Kidney tubule cell (primary cell): ENCODE data around the gene CXCR2.
A peak's percentile ranks its signal among the peaks of the same experiment; 100 is the strongest.
"Not testable (repeated sequence)": the region's sequence is repeated elsewhere in the genome, so short reads cannot be mapped to it uniquely, and the experiment has no call there.

Experiments
- DNase-seq: peaks from one replicate; pipeline ENCODE4 v3.0.0-alpha.2; 2018; ENCODE audit warnings: low spot score

Gene CXCR2

DNA sequence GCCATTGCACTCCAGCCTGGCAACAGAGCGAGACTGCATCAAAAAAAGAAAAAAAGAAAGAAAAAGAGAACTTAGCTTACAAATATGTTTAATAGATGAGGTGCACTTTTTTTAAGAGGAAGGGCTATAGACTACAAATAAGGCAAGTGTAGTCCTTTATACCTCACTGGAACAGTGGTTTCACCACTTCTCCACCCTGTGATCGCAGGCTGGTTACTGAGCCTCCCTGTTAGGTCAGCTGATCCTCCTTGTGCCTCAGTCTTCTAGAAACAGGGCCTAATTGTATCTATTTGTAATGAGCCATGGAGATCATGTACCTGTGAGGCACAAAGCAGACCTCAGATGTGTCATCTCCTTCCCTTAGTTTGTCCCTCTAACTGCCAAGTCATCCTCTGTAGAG, 4.5 kb downstream of the CXCR2 start:
- DNase-seq = no peak

DNA sequence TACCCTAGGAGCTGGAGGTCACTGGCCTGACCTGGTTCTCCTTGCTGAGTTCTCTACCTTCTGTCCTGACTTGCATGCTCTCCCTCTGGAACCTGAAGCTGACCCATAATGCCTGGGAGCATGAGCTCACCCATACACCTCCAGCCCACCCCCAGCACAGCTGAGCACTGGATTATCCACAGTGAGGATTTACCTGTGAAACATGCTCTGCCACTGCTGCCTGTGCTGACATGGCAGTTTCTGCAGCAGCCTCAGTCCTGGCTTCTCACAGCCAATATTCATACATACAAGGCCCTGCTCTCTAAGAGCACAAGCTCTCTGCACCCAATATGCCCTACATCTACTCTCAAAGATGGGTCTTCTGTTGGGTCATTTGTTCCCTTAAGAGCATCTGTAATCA, 5.0 kb downstream of the CXCR2 start:
- no peak for DNase-seq

DNA sequence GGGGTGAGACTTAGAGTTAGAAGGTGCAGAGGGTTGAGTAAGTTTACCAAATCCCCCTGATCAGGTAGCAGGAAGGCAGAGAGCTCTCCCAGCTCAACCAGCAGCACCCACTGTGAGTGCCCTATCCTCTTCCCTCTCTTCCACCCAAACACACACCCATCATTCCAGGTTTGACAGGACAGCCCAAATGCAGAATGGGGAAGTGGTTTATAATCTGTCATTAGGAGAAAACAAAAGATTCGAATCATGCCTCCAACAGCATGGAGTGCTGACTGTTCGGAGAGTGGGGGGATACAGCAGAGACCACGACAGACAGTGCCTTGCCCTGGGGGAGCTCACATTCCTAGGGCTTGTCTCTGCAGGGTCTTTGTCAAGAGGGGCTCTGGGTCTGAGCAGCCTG, 11.7 kb downstream of the CXCR2 start:
- no peak for DNase-seq

DNA sequence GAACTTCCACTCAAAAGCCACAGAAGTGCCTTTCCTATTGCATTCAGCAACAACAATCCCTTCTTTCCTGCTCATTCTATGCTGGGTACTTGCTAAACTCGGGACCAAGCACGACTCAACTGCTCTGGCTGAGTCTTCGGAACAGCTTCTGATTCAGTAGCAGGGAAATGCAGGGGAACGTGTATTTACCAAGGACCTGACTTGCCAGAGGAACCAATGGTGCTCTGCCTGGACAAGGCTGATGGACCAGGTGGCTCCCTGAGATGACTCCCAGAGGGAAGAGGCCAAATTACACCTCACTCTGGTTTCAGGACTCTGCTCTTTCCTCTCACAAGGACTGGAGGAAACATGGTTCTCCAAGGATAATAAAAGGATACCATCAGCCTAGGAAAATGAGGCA, 12.2 kb downstream of the CXCR2 start:
- DNase-seq = no peak

DNA sequence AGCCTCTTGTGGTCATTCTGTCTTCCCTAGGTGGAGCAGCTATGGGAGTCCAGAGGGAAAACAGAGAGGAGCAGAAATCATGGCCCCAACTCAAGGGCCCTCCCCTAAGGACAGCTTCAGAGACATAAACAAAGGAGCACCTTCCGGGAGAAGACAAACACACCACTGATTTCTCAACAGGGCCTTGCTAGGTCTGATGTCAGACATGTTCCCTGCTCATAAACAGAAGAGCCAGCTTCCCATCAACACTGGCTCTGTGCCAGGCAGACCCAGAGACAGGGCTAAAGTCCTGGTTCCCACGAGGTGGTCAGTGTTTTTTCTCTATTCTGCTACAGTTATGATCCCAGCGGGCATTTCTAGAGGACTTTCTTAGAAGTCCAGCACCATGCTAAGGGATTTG, 19.3 kb downstream of the CXCR2 start:
- no peak for DNase-seq

DNA sequence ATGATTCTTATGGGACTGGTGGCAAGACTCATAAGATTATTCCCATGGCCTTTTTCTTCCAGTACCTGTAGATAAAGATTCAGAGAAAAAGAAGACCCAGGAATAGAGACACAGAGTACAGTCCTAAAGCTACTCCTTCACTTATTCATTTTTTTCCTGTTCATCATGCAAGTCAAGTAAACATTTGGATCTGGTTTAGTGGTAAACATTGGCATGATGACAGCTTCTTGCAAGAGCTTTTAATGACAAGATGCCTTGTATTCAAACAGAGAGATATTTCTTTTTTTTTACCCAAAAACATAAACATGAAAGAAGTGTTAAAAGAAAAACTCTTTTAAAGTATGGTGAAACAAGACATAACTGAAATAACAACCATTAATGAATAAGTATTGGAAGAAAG, 20.2 kb downstream of the CXCR2 start:
- no peak for DNase-seq

DNA sequence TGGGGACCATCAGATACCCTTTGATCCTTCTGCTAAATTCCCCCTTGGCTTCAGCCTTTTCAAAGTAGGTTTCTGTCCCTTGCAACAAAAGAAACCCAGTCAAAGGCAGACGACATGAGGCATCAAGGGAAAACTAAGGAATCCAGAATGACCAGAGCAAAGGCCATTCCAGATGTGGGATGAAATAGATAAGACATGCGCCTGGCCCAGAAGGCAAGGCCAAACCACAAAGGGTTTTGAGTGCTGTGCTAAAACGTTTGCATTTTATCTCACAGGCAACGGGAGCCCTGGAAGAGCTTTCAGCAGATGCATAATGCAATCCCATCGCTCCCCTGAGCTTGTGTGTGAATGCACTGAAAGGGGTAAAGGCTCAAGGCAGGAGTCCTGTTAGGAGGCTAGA, 23.3 kb downstream of the CXCR2 start:
- no peak for DNase-seq

DNA sequence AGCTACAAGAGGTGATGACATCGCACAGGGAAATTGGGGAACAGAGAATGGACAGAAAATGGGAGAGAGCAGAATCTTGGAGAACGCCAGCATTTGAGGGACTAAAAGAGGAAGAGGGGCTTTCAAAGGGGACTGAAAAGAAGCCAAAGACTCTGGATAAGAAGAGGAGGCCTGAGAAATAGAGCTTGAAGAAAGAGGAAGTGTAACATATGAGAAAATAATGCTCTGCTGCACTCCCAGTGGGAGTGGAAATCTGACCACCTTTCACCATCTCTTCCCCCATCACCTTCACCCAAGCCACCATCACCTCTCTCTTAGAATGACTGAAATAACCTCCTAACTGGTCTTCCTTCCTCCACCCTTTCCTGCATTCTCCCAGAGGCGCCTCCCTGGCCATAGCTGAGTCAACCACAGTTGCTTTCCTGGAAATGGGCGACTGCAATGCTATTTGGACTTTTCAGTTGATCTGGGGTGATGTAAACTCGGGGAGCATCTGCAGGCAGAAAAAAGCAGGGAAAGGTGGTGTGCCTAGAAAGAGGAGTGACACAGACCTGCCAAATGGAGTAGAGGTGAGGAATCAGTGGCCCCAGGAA, 24.1 kb downstream of the CXCR2 start:
- no peak for DNase-seq

DNA sequence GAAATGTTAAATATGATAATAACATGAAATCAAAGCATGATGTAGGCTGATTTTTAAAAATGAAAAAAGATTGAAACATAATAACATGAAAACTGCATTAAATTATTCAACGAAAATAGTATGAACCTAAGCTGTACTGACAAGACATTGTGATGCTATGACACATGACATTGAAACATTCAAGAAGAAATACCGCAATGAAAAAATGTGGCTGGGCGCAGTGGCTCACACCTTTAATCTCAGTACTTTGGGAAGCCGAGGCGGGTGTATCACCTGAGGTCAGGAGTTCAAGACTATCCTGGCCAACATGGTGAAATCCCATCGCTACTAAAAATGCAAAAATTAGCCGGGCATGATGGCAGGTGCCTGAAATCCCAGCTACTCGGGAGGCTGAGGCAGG, 26.3 kb downstream of the CXCR2 start:
- DNase-seq = no peak

DNA sequence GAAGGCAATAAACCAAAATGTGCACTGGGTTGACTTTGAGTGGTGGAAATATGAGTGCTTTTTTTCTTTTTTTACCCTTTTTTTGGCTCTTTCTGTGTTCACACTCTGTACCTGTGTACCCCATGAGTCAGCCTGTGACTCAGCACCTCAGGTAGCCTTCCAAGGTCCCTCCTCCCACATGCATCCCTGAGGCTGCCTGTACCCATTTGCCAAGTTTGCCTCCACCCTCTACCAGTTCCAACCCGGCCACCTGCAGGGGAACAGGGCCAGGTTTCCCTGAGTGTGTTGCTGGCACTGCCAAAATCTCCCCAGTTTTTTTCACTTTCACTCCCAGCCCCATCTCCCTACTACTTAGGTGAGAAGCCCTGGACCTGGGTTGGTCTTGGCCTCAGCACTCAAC, 26.9 kb downstream of the CXCR2 start:
- peak; percentile 49 for DNase-seq

DNA sequence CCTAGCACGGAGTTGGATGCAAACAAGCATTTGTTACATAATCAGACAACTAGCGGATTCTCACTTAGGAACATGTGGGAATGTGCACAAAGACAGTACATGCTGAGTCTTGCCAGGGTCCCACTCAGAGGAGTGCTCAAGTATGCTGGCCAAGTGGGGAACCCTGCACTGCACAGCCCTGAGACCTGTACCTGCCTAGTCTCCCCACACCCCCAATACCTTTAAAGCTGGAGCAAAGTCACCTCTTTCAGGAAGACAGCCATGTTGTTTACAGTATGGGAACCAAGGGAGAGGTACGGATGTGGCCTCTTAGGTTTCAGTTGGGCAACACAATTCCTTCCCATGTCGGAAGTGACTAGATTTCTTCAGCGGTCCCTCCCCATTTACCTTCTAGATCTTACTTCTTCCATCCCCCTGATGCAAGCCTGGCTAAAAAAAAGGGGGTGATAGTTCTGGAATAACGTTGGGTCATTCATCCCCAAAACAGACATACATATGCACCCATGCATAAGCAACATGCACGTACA, 30.2 kb downstream of the CXCR2 start:
- no peak for DNase-seq

DNA sequence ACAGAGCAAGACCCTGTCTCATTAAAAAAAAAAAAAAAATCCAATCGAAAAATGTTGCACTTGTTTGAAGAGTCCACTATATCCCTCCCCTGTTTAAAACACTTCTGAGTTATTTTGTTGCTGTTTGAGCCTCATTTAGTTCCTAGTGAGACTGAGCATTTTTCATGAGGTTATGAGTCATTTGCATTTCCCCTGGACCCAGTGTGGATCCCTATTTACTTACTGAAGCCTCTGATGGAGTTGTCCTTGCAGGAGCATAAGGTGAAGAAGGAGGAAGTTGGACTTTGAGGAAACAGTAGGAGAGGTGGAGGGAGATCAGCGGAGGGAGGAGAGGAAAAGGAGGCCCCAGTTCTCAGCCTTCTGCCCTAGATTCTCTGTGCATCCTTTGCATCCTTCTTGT, 35.8 kb downstream of the CXCR2 start:
- peak; percentile 12 for DNase-seq

DNA sequence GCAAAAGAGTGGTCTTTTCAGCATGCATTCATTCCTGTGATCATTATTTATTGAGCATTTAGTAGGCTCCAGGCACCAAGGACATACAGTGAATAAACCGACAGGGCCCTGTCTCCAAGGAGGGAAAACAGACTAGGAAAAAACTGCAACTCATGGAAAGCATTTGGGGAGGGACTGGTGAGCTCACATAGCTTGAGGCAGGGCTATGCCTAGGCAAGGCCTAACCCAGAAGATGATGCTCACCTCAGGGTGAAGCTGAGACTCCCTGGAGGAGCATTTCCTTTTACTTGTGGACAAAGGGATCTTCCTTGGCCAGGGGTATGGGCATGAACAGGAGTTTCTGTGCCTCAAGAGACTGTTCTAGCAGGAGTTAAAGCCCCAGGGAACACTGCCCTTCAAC, 37.0 kb downstream of the CXCR2 start:
- no peak for DNase-seq

DNA sequence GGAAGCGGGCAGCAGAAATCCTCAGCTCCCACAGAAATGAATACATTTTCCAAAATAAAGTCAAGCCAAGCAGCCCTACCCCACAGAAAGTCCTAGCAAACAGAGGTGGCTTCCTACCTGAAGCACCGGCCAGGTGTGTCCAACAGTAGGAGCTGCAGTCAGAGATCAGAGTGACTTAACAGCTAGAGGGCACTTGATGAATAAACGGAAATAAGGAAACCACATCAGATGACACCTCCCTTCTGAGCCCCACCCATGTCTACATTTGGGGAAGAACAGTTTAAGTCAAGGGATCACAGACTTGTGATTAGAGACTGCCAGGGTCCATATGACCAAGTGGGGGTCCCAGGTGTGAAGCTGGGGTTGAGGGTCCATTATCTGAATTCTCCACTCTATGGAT, 41.0 kb downstream of the CXCR2 start, which contains the start of gene CXCR1:
CXCR1 (minus strand) TSS at position 172 of the 400 bp plus-strand sequence. CDS start 1,751 bp downstream, outside the sequence.
- DNase-seq = no peak

DNA sequence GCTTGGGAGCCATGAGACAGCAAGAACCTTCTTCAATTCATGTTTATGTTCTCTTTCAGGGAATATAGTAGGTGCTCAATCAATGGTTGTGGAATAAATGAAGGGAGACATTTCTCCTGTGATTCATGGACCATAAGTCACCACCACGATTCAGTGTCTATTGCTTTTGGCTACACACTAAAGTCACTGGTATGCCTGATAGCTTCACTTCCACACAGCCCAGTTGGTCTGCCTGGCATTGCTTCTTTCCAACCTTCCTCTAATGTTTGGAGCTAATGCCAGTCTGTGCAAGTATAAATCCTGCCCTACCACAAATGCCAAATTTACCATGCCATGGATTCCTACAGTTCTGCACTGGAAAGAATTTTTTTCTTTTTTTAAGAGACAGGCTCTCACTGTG, 42.2 kb downstream of the CXCR2 start:
- DNase-seq = peak; percentile 23

DNA sequence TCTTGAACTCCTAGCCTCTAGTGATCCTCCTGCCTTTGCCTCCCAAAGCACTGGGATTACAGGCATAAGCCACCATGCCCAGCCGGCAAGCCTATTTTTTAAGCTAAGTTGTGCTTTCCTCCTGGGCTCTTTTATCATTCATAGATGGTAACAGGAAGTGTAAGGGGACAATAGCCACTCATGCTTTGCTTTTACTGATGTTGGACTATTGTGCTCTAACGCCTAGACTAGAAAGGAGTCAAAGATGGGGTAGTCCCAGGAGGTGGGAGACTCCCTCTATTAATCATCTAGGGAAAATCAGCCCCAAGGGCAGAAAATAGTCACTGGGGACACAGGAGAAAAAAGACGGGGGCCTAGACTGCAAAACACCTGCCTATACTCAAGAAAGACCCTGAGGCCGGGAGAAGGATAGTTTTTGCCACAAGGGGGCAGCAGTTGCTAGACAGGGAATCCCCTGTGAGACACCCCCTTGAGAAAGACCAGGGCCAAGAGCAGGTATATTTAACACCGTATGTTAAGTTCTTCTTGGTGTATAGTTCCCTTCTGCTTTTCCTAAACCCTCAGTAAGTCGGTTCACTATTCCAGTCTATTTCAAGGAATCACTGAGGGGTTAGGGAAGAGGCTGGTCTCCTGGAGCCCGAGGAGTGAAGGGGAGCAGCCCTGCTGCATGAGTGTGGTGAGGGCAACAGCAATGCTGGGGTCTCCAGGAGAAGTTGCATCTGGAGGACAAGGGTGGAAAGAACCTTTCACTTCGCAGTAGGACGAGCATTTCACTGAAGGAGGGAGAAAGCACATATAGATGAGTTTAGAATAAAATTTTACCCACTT, 43.0 kb downstream of the CXCR2 start:
- peak; percentile 44 for DNase-seq

DNA sequence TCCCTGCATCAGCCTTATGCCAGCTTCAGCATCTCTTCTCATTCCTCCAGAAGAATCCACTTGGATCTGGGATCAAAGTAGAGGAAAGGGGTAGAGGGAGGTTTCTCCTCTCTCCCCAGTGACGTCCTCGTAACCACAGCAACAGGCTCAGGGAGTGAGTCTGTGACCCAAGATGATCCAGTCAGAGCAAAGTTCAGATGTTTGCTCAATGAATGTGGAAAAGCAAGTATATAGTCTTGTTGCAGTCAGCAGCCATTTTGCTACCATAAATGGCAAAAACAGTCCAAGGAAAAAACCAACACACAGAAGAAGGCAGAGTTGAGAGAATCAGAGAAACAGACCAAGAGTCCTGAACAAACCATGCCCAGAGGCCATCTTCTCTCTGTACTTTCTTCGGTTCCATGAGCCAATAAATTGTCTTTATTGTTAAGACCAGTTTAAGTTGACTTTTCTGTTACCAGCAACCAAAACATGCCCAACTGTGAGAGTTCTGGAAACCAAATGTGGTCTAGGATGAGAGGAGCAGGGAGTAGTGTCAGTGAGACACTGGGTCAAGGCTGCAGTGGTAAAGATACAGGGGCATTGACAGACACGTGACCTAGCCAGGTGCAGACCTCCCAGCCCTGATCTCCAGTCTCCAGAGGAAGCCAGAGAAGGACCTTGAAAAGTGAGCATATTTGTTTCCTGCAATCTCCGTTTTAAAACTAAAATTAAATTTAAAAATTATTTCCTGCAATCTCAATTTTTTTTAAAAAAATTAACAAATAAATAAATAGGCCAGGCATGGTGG, 44.1 kb downstream of the CXCR2 start:
- DNase-seq = peak; percentile 4

DNA sequence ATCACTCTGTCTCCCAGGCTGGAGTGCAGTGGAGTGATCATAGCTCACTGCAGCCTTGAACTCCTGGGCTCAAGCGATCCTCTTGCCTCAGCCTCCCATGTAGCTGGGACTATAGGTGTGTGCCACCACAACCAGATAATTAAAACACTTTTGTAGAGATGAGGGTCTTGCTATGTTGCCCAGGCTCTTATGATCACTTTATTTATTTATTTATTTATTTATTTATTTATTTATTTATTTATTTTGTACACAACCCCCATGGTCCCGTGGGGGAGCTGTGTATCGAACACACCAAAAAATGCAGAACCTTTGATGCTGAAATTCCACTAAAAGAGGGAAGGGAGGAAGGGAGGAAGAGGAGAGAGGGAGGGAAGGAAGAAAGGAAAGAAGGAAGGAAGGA, 45.9 kb downstream of the CXCR2 start:
- DNase-seq = not testable (repeated sequence)

DNA sequence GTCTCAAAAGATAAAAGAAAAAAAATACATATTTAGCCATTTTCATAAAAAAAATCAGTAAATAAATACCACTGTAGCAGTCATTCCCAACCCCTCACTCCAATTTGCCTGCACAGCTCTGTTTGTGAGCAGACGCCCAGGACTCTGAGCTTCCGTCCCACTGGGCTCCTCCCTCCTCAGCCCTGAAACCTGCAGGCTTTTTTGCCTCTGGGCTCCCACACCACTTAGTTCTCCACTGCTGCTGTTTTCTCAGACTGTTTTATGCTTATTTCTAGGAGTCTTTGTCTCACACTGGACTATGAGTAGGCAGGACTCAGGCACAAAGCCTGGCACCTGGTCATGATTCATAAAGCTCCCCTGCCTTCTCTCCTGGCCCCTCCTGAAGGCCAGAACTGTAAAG, 47.0 kb downstream of the CXCR2 start:
- DNase-seq = no peak

DNA sequence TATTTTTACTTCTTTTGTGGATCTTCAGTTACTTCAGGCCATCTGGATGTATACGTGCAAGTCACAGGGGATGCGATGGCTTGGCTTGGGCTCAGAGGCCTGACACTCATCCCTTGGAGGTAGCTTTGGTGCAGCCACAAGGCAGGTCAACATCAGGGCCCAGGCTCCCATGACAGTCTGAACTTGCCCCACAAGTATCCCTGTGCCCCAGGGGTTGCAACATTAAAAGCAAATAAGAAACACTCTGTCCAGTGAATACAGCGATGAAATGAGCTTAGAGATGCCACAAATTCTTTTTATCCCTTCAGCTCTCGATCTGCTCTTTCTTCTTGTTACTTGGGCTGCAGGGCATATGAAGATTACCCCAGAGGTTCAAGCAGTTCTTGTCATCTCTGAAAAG, 54.0 kb downstream of the CXCR2 start:
- DNase-seq = no peak

DNA sequence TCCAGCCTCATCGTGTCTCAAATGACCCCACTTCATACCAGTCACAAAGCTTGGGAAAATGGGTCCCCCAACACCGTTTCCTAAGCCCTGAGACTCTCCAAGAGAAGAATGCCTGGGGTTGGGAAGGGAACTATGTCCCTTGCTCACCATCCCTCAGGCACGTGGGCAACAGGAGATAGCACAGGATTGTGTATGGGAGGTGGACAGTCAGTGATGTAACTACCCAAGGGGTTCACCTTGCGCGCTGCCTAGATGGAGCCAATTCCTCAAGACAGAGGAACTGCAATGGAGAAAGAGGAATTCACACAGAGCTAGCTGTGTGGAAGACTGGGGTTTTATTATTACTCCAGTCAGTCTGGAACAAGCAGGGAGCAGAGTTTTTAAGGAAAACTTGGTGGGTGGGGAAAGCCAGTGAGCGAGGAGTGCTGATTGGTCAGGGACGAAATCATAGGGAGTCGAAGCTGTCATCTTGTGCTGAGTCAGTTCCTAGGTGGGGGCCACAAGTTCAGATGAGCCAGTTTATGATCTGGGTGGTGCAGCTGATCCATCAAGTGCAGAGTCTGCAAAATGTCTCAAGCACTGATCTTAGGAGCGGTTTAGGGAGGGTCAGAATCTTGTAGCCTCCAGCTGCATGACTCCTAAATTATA, 54.8 kb downstream of the CXCR2 start:
- no peak for DNase-seq

DNA sequence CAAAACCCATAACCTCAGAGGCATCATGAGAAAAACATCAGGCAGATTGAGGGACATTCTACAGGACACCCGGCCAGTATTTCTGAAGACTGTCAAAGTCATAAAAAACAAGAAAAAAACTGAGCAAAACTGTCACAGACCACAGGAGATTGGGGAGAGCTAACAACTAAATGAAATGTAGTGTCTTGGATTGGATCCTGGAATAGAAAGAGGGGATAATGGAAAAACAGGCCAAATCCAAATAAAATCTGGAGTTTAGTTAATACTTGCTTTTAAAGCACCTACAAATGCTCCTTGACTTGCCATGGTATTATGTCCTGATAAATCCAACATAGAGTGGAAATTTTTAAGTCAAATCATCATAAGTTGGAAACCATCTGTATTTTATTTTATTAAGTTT, 58.5 kb downstream of the CXCR2 start:
- DNase-seq = no peak
